HG03064 (cell line): ENCODE data around the gene TMEM203.
"Not testable (repeated sequence)": the region's sequence is repeated elsewhere in the genome, so short reads cannot be mapped to it uniquely, and the experiment has no call there.

Experiments used
- ATAC-seq: cut with Tn5 transposase; IDR thresholded peaks from one replicate; pipeline ENCODE4 v1.9.1; 2021; ENCODE audit warnings: low read depth; ENCODE audit not compliant: unreplicated experiment

TMEM203 gene

DNA sequence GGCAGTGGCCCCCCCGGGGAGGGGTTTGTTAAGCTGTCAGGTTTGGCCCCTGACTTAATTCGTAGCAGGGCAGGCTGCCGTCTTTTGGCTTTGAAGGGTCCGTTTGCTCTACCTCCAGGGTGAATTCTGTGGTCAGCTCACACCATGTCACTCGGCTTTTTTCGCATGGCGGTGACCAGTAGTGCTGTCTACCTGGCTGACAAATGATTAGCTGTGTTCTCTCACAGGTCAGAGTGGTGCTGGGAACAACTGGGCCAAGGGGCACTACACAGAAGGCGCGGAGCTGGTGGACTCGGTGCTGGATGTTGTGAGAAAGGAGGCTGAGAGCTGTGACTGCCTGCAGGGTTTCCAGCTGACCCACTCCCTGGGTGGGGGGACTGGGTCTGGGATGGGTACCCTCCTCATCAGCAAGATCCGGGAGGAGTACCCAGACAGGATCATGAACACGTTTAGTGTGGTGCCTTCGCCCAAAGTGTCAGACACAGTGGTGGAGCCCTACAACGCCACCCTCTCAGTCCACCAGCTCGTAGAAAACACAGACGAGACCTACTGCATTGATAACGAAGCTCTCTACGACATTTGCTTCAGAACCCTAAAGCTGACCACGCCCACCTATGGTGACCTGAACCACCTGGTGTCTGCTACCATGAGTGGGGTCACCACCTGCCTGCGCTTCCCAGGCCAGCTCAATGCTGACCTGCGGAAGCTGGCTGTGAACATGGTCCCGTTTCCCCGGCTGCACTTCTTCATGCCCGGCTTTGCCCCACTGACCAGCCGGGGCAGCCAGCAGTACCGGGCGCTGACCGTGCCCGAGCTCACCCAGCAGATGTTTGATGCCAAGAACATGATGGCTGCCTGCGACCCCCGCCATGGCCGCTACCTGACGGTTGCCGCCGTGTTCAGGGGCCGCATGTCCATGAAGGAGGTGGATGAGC, 37.1 kb upstream of the TMEM203 start:
- no peak for ATAC-seq

DNA sequence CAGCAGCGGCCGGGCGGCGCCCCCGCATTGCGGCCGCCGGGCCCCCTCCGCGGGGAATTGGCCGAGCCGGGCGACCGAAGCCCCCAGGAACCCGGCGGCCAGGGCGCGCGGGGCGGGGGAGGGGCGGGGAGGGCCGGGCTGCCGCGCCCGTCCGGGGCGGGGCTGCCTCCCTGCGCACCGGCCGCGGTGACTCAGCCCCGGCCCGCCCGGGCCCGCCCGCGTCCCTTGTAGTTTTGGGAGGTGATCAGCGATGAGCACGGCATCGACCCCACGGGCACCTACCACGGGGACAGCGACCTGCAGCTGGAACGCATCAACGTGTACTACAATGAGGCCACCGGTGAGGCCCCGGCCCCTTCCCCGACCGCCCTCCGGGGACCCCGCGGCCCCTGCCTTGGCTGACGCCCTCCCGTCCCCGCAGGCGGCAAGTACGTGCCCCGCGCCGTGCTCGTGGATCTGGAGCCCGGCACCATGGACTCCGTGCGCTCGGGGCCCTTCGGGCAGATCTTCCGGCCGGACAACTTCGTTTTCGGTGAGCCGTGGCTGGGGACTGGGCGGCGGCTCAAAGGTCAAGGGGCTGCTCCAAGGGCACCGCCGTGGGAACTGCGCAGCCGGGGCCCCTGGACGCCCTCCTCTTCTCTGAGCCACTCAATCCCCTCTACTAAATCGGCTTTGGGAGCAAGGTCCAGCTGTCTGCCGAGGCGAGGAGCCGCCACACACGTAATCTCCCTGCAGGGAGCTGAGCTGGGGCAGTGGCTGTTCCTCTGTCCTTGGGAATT, 36.2 kb upstream of the TMEM203 start:
- peak; percentile 4 for ATAC-seq

DNA sequence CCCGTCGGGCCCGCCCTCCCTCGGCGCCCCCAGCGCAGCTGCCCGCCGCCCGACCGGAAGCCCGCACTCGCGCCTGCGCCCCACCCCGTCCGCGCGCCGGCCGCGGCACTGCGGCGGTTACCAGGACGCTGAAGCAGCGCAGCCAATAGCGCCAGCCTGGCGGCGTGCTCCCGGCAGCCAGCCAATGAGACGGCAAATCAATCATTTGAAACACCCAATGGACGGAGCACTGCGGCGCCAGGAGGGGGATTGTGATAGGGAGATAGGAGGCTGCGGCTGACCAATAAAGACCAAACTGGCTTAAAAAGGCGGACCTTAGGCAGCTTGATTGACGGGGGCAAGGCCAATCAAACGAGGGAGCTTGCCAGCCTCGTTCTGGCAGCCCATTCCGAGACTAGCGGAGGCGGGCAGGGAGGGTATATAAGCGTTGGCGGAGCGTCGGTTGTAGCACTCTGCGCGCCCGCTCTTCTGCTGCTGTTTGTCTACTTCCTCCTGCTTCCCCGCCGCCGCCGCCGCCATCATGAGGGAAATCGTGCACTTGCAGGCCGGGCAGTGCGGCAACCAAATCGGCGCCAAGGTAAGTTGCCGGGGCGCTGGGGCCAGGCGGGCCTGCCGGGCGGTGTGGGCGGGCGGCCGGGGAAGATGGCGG, 35.5 kb upstream of the TMEM203 start, which contains the start of gene TUBB4B:
TUBB4B (plus strand) TSS at position 447 of the 649 bp plus-strand sequence; CDS start at position 521, 74 bp downstream.
- ATAC-seq = peak; percentile 67

DNA sequence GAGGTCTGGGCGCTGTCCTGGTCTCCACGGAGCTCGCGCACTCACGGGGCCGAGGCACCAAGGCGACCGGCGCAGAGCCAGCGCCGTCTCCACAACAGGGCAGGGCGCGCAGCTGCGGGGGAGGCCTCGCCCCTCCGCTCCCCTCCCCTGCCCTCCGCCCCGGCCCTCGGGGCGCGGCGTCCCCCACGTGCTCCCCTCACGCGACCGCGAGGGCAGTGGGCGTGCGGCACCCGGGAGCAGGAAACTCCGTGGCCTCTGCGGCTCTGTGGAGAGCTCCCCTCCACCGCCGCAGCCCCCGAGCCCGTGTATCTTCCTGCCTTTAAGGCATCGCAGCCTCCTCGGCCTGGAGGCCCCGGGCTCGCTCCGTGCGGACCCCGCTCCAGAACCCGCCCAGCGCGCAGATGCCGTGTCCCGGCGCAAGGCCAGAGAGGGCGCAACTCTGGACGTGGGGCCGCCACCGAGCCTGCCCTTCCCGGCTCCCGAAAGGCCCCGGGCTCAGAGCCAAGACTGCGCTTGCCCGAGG, 34.9 kb upstream of the TMEM203 start:
- ATAC-seq = peak; percentile 13

DNA sequence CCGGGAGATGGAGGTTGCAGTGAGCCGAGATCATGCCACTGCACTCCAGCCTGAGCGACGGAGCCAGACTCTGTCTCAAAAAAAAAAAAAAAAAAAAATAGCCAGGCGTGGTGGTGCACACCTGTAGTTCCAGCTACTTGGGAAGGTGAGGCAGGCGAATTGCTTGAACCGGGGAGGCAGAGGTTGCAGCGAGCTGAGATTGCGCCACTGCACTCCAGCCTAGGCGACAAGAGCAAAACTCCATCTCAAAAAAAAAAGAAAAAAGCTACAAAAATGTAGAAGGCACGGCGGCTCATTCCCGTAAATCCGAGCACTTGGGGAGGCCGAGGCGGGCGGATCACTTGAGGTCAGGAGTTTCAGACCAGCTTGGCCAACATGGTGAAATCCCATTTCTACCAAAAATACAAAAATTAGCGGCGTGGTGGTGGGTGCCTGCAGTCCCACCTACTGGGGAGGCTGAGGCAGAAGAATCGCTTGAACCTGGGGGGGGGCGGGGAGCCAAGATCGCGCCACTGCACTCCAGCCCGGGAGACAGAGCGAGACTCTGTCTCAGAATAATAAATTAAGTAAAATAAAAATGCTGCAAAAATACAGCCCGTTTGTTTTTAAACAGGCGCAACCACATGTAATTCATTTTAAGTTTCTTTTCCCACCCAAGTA, 34.2 kb upstream of the TMEM203 start:
- not testable (repeated sequence) for ATAC-seq

DNA sequence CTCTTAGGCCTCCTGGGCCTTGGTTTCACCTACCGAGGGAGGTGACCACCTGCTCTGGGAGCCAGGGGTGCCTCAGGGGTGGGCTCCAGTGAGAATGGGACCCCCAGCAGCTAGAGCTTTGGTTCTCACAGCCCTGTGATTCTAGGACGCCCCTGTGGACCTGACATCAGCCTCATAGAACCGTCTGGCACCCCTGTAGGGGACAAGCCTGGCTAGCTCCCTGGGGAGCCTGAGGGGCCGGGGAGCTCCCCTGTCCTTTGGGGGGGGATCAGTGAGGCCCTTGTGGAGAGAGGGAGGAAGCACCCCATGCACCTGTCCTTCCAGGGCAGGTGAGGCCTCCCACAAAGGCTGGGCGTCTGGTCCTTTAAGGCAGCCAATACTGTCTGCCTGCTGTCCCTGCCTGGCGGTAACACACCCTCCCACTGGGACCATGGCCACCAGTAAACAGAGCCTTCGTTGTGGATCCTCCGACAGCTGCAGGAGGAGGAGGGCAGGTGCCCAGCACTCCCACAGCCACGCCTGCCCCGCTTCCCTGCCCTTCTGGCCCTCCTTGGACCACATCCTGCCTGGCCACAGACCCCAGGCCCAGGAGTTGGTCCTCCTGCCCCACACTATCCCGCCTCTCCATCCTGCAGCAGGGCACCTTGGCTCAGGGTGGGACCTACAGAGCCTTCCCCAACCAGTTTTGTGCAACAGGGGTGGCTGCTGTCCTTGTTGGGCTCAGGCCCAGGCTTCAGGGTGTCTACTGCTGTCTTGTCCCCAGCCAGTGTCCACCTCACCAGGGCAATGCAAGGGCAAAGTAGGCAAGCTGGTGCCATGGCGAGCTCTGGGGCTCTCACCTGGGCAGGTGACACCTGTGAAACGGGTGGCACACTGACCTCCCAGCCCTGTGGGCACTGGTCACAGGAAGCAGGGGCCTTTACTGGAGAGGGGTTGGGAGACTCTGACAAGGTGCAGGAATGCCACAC, 32.6 kb upstream of the TMEM203 start:
- no peak for ATAC-seq

DNA sequence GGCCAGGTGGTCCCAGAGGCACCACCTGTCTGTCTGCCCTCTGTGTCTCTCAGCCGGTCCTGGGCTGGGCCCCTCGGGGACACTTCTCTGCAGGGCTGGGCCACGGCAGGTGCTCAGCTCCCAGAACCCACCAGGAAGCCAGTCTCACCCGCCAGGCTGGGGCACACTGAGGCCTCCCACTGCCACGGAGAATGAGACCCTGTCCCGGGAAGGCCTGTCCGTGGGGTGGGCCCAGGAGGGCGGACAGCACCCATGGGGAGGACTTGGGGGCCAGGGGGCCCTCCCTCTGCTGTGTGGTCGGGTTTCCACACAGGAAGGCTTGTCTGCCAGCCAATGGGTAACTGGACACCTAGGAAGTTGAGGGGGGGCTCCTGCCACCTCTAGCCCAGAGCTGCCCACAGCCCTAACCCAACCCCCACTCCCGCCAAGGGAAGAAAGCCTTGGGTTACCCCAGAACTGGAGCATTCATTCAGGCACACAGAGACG, 31.5 kb upstream of the TMEM203 start:
- no peak for ATAC-seq

DNA sequence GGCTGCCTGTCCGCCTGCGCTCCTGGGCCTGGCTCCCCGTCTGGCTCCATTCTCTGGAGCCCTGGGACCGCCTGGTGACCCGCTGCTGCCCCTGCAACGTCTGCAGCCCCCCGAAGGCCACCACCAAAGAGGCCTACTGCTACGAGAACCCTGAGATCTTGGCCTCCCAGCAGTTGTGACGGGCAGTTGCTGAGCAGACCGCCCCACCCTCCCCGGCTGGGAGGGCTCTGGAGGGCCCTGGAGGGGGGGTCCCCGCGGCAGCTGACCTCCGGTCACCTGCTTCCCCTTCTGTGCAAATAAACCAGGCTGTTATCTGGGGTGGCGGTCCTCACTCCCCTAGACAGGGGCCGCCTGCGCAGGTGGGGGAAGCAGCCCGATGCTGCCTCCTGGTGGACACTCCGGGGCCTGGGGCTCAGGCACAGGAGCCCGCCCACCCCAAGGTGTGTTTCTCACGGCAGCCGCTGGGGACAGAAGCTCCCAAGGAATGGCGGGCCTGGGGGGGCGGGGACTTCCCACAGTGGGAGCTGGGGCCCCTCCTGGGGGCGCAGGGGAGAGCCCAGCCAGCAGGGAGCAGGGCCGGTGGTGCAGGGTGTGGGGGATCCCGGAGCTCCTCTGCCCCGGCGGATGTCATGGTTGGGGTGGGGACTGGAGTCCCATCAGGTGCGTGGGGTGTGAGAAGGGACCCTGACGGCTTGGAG, 30.9 kb upstream of the TMEM203 start:
- ATAC-seq = no peak

DNA sequence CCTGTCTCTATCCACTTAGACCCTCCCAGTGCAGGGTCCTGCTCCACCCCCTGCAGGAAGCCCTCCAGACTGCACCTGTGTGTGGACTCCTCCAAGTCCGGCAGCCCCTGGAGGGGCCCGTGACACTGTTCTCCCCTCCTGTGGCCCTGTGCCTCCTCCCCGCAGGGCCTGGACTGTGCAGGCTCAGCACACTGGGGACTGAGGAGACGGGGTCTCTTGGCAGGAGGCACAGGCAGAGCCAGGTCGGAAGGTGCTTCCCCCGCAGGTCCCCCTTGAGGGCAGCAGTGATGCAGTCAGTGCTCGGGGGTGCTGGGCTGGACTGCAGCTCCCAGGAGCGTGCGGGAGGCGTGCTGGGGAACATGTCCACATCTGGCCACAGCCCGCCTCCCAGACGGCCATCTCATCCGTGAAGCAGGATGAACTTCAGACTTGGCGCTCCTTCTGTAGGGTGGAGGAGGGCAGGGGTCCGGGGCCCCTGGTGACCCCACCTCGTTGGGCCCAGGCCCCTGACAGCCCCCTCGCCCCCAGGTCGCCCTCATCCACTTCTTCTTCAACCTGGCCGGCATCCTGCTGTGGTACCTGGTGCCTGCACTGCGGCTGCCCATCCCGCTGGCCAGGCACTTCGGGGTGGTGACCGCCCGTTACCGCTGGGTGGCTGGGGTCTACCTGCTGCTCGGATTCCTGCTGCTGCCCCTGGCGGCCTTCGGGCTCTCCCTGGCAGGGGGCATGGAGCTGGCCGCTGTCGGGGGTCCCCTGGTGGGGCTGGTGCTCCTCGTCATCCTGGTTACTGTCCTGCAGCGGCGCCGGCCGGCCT, 30.2 kb upstream of the TMEM203 start:
- no peak for ATAC-seq

DNA sequence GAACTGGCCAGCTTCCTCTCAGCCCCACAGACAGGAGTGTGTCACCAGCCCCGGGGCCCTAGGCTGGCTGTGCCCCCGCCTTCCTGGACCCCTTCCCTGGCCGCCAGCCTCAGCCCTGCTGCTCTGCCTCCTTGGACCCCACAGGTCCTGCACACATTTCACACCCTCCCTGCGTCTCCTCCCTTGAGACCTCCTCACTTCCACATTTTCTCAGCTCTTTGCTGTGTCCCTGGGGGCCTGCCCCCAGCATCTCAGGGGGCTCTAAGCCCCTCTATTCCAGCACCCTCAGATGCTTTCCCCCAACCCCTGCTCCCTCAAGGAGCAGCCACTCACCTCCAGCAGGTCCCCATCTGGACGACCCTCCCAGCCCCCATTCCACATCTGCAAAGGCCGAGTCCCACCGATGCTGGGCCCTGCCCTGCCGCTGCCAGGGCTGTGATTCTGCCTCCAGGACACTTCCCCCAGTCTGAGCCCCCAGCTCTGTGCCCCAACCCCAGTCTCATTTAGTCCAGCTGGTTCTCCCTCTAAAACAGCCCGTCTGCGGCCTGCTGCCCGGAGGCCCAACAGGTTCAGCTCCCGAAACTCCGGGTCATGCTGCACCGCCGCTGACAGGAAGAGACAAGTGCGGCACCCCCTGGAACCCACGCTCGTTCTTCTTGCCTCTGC, 29.4 kb upstream of the TMEM203 start:
- ATAC-seq = no peak

DNA sequence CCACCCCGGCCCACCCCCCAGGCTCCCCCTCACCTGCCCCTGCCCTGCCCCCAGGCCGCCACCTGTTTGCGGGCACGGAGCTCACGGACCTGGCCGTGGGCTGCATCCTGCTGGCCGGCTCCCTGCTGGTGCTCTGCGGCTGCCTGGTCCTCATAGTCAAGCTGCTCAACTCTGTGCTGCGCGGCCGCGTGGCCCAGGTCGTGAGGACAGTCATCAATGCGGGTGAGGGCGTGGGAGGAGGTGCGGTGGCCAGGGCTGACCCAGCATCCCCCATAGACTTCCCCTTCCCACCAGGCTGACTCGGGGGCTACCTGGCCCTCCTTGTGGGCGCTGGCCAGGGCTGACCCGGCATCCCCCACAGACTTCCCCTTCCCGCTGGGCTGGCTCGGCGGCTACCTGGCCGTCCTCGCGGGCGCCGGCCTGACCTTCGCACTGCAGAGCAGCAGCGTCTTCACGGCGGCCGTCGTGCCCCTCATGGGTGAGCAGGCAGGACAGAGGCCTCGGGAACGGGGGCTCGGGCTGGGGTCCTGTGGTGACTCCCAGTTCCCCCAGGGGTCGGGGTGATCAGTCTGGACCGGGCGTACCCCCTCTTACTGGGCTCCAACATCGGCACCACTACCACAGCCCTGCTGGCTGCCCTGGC, 28.7 kb upstream of the TMEM203 start:
- no peak for ATAC-seq

DNA sequence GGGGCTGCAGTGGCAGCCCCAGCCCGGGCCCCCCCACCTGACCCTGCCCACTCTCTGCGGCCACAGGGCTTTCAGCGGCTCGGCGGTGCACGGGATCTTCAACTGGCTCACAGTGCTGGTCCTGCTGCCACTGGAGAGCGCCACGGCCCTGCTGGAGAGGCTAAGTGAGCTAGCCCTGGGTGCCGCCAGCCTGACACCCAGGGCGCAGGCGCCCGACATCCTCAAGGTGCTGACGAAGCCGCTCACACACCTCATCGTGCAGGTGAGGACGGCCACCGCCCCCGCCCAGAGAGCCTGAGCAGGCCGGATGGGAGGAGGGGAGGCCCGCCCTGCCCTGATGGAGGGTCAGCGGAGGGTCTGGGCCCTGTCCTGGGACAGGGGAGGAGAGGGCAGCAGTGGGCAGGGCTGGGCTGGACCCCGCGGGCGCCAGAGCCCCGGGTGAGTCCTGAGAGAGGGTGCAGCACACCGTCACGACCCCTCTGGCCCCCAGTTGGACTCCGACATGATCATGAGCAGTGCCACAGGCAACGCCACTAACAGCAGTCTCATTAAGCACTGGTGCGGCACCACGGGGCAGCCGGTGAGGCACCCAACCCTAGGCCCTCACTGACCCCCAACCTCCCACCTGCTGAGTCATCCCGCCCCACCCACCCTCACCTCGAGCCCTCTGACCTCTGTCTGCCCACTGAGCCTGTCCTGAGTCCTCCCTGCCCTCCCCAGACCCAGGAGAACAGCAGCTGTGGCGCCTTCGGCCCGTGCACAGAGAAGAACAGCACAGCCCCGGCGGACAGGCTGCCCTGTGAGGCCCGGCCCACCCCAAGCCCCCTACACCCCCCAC, 27.9 kb upstream of the TMEM203 start:
- no peak for ATAC-seq

DNA sequence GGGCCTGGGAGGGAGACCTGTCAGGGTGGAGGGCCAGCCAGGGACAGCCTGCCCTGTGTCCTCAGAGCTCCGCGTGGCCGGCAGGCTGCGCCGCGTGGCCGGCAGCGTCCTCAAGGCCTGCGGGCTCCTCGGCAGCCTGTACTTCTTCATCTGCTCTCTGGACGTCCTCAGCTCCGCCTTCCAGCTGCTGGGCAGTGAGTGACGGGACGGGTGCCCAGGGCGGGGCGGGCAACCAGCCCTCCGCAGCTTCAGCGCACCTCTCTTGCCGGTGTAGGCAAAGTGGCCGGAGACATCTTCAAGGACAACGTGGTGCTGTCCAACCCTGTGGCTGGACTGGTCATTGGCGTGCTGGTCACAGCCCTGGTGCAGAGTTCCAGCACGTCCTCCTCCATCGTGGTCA, 27.1 kb upstream of the TMEM203 start:
- no peak for ATAC-seq

DNA sequence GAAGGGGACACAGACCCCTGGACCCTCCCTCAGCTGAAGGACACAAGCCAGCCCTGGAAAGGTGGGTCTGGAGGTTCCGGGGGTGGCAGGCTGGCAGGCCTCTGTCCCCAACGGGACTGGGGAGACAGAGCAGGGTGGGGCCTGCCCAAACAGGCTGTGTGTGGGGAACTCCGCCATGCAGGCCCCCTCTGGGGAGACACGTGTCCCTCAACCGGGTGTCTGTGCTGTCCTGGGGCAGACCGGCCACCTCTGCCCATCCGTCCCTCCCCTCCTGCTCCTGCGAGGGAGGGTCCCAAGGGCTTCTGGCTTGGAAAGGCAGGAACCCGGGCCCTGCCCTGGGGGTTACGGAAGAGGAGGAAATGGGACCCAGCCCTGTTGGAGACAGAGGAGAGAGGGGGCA, 26.7 kb upstream of the TMEM203 start:
- ATAC-seq = no peak

DNA sequence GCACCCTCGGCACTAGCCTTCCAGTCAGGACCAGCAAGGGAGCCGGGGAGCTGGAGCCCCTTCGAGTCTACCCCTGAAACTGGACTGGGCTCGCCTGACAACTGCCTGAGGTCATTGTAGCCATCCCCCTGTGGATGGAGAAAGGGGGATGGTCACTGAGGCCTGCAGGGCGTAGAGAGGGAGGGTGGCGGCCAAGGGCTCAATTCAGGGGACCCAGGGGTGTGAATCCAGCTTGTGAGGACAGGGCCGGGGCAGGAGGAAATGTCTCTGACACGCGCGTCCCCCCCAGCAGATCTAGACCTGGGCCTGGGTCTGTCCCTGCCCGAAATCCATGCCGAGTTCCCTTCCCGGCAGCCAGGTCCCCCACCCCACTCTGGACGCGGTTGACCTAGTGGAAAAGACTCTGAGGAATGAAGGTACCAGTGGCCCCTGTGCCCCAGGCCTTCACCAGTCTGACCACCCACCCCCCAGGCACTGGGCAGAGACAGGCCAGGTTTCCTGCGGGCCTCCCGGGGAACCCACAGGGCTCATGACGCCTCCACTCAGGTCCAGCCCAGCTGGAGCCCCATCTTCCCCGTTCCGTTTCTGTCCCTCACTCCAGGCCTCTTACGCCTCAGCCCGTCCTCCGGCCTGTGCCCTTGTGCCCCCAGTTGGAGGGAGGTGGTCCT, 26.1 kb upstream of the TMEM203 start:
- ATAC-seq = no peak
